ENCODE measurements around the gene IGFBP2.
"Not testable (repeated sequence)": the region's sequence is repeated elsewhere in the genome, so short reads cannot be mapped to it uniquely, and the experiment has no call there.

IGFBP2 gene, protein sequence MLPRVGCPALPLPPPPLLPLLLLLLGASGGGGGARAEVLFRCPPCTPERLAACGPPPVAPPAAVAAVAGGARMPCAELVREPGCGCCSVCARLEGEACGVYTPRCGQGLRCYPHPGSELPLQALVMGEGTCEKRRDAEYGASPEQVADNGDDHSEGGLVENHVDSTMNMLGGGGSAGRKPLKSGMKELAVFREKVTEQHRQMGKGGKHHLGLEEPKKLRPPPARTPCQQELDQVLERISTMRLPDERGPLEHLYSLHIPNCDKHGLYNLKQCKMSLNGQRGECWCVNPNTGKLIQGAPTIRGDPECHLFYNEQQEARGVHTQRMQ

DNA sequence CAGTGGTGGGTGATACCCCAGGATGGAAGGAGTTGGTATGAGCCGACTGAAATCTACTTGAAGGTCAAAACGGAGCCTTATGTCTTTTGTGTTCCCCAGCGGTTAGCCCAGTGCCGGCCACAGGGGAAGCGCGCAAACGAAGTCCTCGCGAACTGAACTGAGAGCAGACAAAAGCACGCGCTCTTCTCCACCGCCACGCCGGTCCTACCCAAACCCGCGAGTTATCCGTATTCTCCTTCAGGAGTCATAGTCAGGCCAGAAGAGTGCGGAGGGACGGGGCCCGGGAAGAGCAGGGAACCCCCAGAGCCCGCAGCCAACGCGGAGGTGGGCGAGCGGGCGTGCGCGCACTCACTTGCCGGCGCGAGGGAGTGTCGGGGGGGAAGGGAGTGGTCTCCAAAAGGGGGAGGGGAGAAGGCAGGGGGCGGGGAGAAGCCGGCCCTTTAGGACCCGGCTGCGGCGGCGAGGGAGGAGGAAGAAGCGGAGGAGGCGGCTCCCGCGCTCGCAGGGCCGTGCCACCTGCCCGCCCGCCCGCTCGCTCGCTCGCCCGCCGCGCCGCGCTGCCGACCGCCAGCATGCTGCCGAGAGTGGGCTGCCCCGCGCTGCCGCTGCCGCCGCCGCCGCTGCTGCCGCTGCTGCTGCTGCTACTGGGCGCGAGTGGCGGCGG, at the start of gene IGFBP2:
Gene IGFBP2, plus strand, starts transcription at position 469 of the 664 bp plus-strand sequence. Its CDS starts 104 bp downstream, at position 573.
- DNase-seq, result peak; percentile 91

DNA sequence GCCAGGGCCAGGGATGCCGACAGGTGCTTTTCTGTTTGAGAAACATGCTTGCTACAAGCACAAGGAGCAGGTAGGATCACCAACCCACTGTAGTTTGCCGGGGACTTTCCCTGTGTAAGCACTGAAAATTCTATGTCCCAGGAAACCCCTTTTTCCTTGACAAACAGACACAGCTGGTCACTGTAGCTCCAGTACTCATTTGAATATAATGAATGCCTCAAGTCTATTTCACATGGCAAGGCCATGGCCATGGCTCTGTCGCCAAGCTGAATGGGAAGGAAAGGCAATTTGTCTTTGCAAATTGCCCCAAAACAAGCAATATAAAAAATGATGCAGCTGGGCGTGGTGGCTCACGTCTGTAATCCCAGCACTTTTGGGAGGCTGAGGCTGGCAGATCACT, 49.6 kb upstream of the IGFBP2 start:
- DNase-seq, result no peak

DNA sequence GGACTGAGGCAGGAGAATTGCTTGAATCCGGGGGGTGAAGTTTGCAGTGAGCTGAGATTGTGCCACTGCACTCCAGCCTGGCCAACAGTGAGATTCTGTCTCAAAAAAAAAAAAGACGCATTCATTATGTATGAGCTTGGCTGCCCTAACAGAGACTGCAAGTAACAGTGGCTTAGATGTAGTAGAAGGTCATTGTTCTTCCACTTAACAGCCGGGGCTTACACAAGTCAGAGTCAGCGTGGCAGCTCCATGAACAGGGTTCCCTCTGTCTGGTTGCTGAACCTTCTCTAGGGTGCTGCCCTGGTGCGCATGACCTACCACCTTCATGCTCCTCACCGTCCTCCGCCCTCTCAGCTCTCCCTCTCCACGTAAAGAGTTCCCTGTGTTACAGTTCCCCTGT, 49.1 kb upstream of the IGFBP2 start:
- DNase-seq, result no peak

DNA sequence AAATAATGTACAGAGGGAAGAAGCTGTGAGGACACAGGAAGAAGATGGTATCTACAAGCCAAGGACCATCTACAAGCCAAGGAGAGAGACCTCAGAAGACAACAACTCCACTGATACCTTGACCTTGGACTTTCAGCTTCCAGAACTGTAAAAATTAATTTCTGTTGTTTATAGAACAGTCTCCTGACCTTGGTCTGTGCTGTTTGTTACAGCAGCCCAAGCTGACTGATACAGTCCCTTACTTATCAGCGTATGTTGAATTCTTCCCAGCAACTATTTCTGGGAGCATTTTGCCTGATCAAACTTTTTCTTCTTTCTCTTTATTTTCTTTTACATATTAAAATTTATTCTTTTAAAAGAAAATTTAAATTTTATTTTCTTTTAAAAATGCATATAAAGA, 47.8 kb upstream of the IGFBP2 start:
- DNase-seq, result no peak

DNA sequence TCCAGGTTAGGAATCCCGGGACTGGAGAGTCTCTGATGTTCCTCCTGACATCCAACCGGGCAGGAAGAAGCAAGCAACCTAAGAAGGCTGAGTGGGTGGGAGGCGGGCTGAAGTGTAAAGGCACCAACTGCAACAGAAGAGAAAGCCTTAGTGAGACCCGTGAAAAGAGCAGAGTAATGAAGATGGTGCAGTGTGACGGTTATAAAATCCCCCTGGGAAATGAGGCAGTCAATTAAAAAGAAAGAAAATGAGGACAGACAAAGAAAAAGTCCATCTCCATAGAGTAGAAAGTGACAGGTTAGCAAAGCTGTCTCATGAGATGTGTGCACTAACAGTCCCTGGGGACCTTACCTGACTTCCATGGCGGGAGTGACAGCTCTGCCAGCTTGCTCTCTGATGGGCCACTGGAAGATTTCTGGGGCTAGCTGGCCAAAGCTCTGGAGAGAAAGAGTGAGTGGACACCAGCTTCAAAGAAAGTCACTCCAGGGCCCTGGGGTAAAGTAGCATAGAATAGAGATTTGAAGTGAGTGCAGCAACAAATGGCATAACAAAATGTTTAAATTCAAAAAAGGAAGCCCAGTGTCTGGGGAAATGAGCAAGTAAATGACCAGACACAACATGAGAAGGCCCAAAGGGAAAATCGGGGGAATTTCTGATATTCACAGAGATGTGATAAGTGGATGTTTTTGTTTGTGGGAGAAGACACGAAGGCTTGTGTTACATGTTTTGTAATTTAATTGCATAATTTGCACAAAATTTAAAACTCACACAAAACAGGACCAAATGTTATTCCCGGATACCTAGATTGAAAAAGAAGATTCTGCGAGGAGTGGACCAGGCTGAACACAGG, 44.1 kb upstream of the IGFBP2 start:
- no peak for DNase-seq

DNA sequence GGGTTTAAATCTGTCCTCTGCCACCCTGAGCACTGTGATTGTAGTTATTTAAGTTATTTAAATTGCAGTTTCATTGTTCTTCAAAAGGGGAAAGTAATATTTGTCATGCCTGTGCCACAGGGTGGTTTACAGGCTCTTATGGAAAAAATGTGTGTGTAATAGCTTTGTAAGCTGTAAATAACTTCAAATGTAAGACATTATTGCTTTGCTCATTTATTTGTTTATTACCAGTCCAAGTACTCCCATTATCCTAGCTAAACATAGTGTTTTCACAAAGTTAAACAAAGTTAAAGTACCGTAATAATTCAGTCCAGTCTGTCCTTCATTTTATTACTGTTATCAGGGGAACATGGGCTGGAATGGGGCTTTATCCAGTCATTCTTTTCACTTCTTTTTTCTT, 43.4 kb upstream of the IGFBP2 start:
- DNase-seq, result no peak

DNA sequence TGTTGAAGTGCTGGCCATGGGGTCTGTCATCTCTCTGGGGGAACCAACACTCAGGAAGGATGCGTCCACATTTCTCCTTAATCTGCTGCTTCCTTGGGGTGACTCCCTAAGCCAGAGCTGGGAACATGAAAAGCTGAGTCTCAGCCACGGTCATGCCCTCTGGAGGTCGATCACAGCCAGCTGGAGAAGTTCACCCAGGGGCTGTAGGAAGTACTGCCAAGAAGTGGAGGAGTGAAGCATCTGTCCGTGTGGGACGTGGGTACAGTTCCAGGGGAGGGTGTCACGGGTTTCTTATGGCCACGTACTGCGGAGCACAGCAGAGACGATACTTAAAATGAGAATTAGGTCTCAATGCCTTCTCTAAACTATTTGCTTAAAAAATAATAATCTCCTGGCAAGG, 42.4 kb upstream of the IGFBP2 start:
- DNase-seq, result no peak

DNA sequence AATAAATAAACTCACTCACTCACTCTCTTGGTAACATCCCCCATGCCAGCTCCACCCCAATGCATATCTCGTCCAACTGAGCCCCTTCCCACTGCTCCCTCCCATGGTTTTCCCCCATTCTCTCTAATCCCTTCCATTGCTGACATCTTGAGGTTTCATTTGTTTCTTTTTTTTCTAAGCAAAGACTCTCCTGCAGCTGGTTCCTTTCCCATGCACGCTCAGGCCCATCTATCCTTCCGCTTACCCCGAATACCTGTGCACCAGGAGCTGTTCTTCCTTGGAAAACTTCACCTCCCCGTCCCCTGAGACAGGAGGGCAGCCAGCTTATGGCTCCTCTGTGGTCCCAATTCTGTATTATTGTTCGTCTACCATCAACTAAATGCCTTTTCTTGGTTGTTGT, 41.7 kb upstream of the IGFBP2 start:
- DNase-seq, result no peak

DNA sequence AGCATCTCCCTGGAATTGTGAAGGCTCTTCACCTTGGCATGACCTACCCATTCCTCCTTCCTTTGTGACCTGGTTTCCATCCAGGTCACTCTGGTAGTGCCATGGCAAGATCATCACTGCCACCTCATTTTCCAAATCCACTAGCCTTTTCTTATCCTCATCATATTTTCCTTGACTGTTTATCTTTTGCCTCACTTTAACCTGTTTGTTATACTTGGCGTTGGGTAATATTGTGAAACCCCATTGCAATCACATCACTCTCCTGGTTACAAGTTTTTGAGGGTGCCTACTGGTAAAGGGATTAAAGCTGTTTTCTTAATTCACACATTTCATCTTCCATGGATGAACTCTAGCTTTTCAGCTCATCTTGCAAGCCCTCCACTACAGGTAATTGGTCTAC, 39.1 kb upstream of the IGFBP2 start:
- no peak for DNase-seq

DNA sequence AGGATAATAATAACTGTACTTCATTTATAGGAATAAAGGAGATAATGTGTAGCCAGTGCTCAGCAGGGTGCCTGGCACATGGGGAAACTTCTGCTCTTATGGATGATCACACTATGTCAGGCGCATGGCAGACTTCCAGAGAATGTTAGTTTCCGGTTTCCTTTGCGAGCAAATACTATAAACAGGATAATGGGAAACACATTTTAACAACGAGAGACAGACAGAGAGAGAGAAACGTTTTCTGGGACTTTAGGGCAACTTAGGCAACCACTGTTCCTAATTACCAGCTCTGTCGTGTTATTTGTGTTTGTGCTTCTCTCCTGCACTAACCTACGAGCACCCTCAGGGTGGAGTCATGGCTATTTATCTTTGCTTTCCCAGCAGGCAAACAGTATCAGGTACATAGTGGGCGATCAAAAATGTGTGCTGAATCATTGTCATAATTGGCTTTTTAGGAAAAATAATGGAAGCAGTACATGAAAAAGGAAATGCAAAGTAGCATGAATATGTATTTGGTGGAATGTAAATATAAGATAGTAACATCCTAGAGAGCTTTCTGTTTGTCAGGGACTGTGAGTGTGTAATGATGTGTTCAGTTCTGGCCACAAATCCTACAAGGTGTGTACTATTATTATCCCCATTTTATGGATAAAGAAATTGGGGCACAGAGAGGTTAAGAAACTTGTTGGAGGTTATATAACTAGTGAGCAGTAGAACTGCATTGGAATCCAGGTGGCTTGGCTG, 36.8 kb upstream of the IGFBP2 start:
- no peak for DNase-seq

DNA sequence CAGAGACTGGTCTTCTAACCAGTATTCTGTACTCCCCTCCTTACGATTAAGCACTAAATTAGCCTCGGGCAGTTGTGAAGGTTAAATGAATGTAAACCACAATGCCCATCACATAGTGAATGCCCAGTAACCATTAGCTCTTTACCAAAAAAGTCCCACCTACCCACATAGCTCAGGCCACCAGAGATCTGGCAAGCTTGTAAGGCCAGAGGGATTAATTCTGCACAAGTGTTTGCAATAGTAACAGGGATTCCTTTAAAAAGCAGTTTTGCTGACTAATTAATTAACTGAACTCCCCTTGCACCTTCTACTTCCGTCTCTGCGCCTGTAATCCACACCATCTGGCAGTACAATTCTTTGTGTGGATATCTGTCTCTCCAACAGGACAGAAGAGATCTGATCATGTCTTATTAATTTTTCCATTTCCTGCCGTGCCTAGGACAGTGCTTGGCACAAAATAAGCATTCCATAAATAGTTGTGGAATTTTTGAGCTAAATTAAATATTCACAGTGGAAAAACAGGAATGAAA, 36.2 kb upstream of the IGFBP2 start:
- DNase-seq, result no peak

DNA sequence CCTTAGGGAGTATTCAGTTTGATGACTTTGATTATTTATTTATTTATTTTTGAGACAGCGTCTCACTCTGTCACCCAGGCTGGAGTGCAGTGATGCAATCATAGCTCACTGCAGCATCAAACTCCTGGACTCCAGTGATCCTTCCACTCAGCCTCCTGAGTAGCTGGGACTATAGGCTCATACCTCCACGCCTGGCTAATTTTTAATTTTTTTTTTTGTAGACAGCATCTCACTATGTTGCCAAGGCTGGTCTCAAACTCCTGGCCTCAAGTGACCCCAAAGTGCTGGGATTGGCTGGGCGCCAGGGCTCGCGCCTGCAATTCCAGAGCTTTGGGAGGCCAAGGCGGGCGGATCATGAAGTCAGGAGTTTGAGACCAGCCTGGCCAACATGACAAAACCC, 35.4 kb upstream of the IGFBP2 start:
- not testable (repeated sequence) for DNase-seq

DNA sequence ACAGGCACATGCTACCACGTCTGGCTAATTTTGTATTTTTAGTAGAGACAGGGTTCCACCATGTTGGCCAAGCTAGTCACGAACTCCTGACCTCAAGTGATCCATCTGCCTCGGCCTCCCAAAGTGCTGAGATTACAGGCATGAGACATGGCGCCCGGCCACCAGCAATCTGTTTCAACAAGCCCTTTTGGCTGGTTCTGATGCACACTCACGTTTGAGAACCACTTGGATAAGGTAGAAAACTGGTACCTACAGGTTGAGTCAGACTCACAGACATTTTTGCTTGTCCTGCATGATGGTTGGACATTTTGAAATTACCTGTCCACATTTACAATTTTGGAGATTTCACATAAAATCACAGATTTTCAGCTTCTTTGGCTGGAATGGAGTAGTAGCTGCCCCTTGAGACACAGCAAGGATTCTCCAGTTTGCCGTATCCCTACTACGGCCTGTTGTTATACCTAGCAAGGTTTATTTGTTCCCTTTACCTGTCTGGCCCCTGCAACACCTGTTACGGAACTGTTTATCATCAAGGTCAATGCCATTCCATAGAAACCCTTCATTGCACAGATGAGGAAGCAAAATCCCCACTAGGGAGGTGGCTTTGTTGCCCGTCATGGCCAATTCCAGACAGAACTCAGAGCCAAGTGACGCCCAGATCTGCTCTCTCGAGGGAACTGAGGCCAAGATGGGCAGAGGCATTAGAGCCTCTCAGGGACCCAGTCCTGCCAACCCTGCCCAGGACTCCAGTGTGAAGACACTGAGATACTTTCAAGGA, 31.4 kb upstream of the IGFBP2 start:
- DNase-seq, result no peak

DNA sequence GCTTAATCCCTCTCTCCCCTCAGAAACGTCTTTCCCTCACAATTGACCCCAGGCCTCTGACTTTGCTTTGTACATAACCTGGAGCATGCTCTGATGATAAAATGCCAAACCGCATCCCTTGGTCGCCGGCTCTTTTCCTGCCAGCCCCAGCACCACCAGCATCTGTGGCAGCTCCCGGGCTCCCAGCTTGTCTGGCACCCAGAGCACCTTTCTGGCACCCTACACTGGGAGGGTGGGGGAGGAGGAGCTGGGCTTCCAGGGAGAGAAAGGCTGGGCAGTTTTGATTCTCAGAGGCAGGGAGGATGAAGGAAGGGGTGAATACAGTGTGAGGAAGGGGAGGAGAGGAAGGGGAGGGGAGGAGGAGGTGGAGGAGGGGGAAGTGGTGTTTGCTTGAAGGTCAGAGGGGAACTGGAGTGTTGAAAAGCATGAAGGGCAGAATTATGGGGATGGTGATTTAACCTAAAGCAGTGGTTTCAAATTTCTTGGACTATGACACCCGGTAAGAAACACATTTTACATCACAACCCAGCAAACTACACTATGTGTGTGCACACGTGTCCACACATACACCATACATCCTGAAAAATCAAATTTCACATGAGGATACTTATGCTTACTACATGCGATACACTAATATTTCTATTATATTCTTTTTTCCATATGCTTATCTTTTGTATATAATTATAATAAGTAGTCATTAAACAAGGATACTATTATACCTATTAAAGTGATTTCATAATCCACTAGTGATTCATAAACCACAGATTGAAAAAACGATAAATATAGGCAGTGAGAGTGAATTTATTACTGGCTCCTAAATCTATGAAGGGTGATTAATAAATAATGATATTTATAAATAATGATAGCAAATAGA, 30.0 kb upstream of the IGFBP2 start:
- no peak for DNase-seq

DNA sequence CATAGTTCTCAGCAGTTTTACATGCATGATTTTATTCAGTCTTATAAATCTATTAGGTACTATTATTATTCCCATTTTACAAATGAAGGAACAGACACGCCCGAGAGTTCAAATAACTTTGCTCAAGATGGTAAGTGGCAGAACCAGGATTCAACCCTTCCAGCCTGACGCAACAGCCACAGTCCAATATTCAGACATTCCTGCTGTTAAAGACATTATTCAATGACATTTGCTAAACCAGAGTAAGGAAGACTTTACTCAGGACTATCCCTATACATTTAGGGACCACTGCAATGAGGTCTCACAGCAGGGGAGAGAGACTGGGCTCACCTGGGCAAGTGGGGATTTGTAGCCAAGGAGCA, 29.4 kb upstream of the IGFBP2 start:
- no peak for DNase-seq

DNA sequence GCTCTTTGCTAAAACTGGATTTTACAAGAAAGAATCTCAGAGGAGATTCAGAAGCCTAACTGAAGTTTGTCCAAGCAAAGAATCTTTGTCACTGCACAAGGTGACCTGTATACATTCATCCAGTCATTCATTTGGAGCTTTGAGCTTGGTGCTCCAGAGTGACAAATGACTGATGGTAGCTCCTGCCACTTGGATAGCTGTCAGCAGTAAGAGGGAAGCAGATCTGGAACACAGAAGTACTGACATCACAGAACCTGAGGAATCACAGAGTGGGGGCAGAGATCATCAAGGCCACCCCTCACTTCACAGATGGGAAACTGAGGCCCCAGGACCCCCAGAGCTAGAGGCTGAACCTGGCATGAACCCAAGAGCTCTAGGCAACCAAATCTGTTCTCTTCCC, 28.8 kb upstream of the IGFBP2 start:
- DNase-seq, result no peak

DNA sequence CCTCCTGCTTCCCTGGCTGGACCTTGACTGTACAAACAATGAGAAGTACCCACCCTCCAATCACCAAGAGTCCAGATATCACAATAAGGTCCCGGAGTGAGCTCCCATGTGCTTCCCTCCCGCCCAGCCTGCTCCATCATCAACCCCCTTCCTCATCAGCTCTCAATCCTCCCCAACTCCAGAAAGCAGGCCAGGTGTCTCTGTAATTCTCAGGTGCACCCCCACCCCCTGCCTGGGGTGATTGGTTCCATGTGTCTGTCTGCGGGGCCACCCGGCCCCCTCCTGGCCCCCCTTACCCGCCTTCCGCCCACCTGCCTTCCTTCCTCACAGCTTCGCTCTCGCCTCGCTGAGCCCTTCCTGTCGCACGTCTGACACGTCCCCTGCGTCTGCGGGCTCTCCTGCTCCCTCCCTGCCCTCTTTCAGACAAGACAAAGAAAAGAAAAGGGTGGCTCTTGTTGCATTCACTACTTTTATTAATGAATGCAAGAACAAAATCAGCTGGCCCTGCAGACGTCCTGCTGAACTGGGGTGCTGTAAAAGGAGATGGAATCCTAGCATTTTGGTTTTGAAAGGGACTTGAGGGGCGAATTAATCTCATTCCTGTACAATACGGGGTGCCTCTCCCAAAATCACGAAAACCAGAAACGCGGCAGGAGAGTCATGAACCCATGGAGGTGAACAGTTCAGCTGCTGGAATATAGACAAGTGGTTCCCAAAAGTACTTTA, 26.5 kb upstream of the IGFBP2 start:
- DNase-seq, result peak; percentile 70

DNA sequence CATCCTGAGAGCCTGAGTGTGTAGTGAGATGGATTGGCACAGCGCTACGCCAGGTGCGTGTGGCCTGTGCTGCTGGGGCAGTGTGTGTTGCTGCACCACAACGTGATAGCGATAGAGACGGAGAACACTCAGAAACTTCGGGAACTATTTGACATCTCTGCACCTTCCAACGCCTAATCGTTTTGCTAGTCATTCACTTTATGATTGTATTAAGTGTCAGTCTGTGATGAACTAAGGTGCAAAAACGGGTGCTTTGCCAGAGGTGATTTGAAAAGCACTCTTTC, 26.0 kb upstream of the IGFBP2 start:
- no peak for DNase-seq

DNA sequence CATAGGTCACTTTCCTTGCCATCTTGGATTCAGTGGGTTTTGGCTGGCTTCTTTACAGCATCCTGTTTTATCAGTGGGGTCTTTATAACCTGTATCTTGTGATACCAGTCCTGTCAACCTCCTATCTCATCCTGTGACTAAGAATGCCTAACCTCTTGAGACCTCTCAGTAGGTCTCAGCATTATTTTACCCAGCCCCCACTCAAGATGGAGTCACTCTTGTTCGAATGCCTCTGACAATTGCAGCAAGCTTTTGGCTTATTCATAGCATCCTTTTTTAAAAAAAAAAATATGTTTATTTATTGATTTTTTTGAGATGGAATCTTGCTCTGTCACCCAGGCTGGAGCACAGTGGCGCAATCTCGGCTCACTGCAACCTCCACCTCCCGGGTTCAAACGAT, 24.7 kb upstream of the IGFBP2 start:
- no peak for DNase-seq

DNA sequence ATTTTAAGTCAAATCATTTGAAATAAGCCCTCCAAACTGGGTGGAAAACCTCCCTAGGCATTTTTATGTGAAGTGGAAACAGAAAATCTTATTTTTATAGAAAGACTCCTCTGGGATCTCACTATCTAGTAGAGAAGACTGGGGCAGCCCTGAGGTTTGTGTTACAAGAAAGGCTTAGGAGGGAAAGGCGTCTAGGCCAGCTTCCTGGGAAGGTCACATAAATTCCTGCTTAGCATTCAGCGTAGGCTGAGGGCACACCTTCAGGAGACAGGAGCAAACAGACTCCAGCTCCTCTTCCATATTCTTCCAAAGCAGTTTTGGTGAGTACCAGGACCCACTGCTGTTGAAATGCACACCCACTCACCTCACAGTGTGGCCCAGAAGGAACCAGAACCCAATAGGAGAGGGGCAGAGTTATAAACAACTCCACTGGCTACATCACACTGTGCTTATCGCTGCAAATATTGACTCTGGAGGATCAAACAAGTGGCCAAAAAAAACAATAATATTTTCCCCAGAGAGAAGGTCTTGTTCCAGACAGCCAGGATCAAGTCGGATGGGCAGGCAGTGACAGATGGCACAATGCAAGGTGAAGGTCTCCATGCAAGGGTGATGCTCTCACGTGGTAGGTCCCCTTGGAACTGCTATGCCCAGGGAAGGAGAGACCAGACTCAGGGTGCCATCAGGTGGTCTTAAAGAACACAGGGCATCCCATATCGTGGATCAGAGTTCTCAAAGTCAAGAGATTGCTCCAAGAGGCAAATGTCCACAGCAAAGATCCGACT, 17.7 kb upstream of the IGFBP2 start:
- DNase-seq, result no peak

Data from retina (tissue), 1 donor.